GM19455 (cell line): ENCODE results near the gene TTLL10.
"Not testable (repeated sequence)": the region's sequence is repeated elsewhere in the genome, so short reads cannot be mapped to it uniquely, and the experiment has no call there.

Source experiments
- ATAC-seq: cut with Tn5 transposase; IDR thresholded peaks from one replicate; pipeline ENCODE4 v1.9.1; 2021; ENCODE audit not compliant: unreplicated experiment

Gene TTLL10

DNA sequence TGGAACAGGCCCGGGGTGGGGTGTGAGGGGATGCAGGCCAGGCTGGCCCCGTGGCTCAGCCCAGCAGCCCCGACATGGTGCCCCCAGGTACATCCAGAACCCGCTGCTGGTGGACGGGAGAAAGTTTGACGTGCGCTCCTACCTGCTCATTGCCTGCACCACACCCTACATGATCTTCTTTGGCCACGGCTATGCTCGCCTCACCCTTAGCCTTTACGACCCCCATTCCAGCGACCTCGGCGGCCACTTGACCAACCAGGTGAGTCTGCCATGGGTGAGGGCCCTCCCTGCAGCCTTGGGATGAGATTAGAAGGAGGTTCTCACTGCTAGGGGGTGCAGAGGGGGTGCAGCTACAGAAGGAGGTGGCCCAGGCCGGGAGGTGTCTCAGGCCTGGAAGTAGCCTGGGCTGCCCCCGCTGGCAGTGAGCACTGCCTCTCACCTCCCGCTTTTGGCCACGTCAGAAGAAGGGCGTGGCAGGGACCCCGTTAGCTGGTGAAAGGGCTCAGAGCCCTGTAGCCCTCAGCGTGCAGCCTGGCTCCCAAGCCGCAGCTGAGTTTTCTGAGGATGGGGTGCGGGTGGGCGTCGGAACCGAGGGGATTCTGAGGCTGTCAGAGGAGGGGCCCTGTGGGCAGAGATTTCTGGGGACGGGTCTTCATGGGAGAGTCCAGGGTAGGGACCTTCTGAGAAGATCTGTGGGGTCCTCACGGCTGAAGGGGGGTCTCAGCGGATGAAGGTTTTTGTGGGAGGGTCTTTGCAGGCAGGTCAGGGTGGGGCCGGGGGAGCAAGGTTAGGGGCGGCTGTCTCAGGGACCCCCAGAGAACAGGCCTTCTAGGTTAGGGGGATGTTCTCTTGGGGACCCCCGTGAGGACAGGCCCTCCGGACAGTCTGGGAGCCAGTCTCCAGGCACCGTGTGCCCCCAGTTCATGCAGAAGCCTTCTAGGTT, 10.4 kb downstream of the TTLL10 start:
- no peak for ATAC-seq

GRCh38 chr1:1185101-1185765, 11.6 kb downstream of the TTLL10 start:
- no peak for ATAC-seq

DNA sequence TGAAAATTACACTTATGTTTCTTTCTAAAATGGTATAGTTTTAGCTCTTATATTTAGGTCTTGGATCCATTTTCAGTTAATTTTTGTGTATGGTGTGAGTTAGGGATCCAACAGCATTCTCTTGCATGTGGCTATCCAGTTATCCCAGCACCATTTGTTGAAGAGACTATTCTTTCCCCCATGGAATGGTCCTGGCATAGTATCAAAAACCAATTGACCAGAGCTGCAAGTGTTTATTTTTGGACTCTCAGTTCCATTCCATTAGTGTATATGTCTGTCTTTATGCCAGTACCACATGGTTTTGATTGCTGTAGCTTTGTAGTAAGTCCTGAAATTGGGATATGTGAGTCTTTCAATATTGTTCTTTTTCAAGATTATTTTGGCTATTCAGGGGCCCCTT, 14.3 kb downstream of the TTLL10 start:
- ATAC-seq = no peak

- ATAC-seq = no peak
Observed at GRCh38 chr1:1189111-1189510, 15.4 kb downstream of the TTLL10 start.

DNA sequence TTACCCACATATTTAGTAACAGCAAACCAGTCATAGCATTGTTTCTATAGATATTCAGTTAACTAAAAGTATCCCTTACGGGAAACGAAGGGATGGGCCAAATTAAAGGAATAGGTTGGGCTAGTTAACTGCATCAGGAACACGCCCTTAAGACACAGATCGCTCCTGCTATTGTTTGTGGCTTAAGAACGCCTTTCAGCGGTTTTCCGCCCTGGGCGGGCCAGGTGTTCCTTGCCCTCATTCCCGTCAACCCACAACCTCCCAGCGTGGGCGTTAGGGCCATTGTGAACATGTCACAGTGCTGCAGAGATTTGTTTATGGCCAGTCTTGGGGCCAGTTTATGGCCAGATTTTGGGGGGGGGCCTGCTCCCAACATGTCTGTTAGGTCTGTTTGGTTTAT, 18.1 kb downstream of the TTLL10 start:
- ATAC-seq = no peak

DNA sequence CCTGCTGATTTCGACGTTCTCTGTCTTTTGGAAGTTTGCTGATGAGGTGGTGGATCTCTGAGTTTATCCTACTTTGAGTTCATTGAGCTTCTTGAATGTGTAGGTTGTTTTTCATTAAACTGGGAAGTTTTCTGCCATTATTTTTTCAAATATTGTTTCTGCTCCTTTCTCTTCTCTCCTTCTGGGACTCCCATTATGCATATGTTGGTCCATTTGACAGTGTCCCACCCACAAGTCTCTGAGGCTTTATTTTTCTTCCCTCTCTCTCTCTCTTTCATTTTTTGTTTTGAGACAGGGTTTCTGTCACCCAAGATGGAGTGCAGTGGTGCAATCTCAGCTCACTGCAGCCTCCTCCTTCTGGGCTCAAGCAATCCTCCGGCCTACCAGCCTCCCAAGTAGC, 21.0 kb downstream of the TTLL10 start:
- no peak for ATAC-seq

DNA sequence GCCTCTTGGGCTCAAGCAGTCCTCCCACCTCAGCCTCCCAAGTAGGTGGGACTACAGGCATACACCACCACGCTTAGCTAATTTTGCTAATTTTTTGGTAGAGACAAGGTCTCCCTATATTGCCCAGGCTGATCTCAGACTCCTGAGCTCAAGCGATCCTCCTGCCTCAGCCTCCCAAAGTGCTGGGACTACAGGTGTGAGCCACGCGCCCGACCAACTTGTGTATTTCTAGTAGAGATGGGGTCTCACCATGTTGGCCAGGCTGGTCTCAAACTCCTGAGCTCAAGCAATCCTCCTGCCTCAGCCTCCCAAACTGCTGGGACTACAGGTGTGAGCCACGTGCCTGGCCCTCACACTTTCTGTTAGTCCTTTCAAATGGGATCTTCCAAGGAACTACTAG, 22.0 kb downstream of the TTLL10 start:
- ATAC-seq = not testable (repeated sequence)

DNA sequence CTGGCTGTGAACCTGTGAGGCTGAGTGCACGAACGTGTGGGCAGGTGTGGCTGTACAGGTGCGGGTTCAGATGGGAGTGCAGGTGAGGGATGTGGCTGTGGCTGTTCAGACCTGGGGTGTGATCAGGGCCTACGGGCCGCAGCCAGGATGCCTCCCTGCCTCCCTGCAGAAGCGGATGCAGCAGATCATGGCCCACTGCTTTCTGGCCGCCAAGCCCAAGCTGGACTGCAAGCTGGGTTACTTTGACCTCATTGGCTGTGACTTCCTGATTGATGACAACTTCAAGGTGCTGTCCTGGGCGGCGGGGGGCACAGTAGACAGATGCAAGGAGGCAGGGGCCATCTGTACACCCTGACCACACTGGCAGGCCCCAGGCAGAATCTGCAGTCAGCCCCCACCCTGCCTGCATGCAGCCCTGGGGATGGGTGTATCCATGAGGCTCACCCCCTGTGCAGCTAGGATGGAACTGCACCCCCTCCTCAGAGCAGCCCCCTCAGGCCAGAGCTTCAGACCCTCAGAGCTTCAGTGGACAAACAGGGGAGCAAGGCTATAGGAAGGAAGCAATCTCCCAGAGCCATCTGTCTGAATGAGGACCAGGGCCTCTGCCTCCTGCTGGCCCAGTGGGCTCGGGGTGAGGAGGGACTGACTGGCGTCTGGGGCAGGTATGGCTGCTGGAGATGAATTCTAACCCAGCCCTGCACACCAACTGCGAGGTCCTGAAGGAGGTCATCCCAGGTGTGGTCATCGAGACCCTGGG, 22.9 kb downstream of the TTLL10 start:
- no peak for ATAC-seq

- ATAC-seq = no peak
Observed at GRCh38 chr1:1197188-1197500, 23.5 kb downstream of the TTLL10 start.

DNA sequence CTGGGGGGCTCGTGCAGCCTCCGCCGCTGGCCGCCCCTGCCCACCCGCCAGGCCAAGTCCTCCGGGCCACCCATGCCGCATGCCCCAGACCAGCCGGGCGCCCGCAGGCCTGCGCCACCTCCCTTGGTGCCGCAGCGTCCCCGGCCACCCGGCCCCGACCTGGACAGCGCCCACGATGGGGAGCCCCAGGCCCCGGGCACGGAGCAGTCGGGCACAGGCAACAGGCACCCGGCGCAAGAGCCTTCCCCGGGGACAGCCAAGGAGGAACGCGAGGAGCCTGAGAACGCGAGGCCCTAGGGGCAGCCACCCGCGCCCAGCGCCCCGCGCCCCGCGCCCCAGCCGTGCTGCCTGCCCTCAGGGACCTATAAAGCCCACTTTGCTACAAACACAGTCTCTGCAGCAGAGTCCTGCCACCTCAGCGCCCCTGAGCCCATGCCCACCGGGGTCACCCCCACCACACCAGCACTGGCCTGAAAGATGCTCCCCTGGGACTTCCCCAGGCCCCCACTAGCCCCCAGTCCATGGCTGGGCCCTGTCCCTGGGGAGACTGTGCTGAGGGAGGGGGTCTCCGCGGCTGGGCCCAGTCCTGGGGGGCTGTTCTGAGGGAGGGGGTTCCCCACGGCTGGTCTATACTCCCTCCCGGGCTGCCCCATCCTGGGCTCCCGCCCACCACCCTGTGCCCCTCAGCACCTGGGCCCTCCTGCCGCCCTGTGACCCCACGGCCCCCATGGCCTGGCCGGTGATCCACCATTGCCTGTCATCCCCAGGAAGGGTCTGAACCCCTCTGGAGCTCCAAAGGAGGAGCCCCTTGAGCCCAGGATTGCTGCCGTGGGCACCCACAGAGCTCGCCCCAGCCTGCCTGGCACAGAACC, 24.1 kb downstream of the TTLL10 start:
- no peak for ATAC-seq

GRCh38 chr1:1198423-1199140, 24.9 kb downstream of the TTLL10 start:
- no peak for ATAC-seq

DNA sequence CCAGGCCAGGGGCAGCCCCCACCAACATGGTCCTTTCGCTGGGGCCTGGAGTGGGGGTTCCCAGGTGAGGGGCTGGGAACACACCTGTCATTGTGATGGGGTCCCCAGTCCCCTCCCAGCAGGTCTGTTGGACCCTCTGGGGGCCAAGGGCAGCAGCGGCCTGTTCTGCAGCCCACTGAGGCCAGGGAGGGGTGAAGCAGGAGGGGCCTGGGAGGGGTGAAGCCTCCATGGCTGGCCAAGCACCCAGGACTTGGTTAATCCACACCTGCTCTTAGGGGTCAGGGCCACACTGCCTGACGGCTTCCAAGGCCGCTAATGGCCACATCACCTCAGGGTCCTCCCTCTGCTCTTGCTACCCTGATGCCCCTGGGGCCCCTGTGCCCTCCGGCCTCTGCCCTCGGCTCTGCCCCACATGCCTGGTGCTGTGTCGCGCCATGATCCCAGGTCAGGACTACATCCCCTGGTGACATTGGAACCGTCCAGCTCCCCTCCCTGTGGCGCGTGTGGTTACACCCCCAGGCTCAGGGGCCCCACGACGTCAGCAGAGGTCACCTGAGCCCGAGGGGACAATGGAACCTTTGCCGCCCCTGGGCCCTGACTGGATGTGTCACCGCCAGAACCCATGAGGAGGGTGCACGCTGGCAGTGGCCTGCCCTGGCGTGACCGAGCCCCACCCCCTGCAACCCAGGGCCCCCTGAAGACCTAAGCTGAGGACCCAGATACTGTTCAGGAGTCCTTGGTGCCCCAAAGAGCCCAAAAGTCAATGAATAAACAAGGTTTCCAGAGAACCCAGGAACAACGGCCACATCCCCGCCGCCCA, 25.7 kb downstream of the TTLL10 start:
- no peak for ATAC-seq

DNA sequence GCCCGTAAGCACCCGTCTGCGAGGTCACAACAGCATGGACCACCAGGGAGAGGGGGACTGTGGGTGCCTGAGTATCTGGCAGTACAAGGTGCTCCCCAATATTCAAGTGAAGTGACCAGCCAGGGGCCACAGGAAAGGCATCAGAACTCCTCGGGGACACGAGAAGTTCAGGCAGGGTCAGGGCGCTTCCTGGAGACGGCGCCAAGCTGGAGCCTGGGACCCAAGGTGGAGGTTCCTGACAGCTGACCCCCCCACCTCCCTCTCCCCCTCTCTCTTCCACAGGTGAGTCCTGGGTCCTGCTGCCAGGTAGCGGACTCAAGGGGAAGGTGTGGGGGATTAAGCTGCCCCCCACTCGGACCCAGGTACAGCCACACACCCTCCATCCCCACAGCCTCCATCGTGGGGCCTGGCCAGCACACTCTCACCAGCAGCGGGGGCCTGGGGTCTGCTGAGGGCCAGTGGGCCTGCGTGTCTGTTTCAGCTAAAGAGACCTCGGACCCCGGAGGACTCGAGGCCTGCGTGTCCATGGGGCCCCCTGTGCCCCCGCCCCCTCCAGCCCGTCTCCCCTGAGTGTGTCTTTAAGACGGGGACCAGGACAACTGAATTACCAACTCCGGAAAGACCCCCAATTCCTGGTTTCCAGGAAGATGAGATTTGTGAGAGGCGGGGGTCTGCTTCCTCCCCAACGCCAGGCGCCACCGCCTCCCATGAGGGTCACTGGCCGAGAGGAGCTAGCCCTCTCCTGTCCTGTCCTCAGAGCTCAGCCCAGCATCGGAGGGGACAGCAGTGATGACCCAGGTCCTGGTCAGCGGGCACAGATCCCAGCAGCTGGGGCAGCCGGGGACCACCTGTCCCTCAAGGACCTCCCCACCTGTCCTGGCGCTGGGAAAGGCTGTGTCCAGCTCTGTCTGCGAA, 26.5 kb downstream of the TTLL10 start:
- ATAC-seq = no peak

- ATAC-seq = no peak
Observed at GRCh38 chr1:1200876-1201810, 27.5 kb downstream of the TTLL10 start.

- no peak for ATAC-seq
Observed at GRCh38 chr1:1202831-1203560, 29.3 kb downstream of the TTLL10 start.

GRCh38 chr1:1203561-1204424, 30.1 kb downstream of the TTLL10 start:
- no peak for ATAC-seq
